GM19438 (cell line): ENCODE measurements around the gene RNF180.
"Not testable (repeated sequence)": the region's sequence is repeated elsewhere in the genome, so short reads cannot be mapped to it uniquely, and the experiment has no call there.

Experiments used
- ATAC-seq: cut with Tn5 transposase; IDR thresholded peaks from one replicate; pipeline ENCODE4 v1.9.1; 2021; ENCODE audit warnings: low read depth; ENCODE audit not compliant: unreplicated experiment

Gene RNF180

DNA sequence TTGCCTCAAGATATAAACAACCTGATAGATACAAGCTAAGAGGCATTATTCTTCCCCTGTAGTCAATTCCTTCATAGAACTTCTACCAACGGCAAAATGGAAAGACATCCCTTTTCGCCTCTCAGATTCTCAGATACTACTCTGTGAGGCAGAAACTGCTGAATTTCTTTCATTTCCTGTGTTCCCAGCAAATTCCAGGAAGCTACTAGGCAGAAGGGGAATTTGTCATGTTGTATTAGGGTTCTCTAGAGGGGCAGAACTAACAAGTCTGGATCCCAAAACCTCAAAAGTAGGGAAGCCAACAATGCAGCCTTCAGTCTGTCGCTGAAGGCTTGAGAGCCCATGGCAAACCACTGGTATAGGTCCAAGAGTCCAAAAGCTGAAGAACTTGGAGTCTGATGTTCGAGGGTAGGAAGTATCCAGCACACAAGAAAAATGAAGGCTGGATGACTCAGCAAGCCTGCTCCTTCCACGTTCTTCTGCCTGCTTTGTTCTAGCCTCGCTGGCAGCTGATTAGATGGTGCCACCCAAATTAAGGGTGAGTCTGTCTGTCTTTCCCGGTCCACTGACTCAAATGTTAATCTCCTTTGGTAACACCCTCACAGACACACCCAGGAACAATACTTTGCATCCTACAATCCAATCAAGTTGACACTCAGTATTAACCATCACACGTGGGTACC is 15.2 kb downstream of the RNF180 start:
- ATAC-seq, result no peak

DNA sequence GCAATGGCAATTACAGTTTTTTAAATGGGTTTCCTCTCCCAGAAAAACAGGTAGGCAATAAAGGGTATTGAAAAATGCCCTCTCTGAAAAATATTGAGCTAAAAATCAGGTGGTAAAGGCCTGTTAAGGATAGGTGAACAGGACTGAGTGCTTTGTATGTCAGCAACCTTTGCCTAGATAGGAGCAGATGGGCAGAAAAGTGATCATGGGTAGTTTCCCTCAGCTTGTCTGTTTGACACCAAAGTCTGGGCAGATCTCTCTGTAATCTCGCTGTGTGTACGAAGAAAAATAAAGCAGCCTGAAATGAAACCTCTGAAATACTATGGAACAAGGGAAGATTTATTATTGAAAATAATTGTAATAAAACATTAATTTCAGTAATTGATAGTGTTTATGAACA is 15.8 kb downstream of the RNF180 start:
- ATAC-seq, result no peak

DNA sequence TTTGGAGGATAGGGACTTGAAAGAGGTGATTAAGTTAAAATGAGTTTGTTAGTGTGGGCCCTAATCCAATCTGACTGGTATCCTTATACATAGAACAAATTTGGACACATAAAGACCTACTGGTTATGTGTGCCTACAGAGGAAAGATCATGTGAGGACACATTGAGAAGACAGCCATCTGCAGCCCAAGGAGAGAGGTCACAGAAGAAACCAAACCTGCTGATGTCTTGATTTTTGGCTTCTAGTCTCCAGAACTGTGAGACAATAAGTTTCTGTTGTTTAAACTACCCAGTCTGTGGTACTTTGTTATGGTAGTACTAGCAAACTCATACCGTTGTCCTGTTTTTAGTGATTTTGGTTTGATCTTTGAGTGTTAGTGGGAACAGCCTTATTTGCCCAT is 18.3 kb downstream of the RNF180 start:
- ATAC-seq, result no peak

DNA sequence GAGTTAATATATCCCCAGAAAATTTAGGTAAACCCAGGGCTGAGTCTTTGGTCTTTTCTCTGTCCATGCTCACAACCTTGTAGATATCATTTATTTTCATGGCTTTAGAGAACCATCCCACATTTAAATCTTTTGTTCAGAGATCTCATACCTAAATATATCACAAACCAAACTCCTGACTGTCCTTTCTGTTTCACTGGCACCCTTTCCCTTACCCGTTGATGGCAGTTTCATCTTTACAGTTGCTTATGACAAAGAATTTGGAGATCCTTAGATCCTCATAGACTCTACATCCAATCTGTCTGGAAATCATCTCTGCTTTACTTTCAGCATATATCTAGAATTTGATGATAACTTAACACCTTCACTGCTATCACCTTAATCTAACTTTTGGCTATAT is 19.2 kb downstream of the RNF180 start:
- ATAC-seq, result no peak

DNA sequence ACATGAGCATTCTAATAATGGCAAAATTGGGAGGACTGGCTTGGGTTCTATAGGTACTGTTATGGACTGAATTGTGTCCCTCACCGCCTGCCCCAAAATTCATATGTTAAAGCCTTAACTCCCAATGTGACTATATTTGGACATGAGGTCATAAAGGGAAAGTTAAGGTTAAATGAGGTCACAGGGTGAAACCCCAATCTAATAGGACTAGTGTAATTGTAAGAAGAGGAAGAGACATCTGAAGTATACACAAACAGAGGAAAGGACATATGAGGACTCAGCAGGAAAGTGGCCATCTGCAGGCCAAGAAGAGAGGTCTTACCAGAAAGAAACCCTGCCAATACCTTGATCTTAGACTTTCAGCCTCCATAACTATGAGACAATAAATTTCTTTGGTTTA is 23.1 kb downstream of the RNF180 start:
- no peak for ATAC-seq

DNA sequence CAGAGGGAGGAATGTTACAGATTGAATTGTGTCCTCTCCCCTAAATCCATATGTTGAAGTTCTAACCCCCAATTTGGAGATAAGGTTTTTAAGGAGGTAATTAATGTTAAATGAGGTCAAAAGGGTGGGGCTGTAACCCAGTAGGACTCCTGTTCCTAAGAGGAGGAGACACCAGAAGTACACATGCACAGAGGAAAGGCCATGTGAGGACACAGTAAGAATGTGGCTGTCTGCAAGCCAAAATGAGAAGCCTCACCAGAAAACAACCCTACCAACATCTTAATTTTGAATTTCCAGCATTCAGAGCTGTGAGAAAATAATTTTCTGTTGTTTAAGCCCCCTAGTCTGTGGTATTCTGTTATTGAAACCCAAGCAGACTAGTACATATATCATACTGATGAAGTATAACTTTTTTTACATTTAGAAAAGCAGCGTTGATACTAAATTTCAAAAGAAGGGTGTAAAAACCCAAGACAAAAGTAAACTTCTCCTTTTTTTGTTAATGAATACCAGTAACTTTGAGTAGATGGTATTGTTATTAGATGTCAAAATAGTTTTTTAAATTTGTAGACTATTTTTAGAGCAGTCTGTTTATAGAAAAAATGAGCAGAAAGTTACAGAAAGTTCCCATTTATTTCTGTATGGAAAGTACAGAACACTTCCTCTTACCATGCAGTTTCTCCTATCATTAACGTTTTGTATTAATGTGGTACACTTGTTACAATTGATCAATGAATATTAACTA is 25.1 kb downstream of the RNF180 start:
- no peak for ATAC-seq

DNA sequence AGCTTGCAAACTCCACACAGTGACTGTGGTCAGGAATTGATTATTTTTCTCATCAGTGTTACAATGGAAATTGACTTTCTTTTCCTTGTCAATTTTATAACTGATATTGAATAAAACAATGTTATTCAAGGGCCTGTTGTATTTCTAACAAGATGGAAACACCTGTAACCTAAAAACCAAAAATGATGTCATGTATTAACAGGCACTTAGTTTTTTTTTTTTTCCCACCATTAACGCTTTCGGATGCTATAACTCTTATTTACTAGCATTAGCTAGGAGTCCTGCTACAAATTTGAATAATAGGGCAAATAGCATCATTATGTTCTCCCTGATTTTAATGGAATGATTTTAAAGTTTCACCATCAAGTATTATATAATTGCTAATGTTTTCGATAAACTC is 30.3 kb downstream of the RNF180 start:
- ATAC-seq, result no peak

DNA sequence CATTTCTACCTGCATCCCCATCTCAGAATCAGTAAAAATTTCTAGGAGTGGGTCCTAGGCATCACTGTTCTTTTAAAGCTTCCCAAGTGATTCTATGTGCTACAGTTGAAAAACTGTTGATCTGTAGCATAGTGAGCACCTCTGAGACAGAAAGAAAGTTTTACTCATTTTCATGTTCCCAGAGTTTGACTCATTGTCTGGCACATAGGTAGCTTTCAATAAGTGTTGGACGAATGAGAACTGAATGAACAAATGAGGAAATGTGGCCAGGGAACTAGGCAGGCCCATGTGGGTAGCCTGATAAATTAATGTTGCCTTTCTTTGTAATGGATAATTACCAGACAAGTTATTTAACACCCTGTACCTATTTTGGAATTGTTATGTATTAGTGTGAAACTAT is 33.8 kb downstream of the RNF180 start:
- no peak for ATAC-seq

DNA sequence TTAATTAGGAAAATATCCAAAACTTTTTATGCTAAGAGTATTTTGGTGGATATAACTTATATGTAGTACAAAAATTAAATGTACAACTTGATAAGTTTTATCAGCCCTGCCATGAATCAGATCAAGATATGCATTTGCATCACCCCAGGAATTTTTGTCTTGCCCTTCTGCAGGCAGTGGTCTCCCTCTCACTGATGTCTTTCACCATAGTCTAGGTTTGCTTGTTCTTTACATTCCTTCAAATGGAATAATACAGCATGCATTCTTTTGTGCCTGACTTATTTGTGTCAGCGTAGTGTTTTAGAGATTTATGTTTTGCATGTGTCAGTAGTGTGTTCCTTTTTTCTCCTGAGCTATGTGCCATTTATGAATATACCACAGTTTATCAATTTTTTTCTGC is 36.4 kb downstream of the RNF180 start:
- ATAC-seq, result no peak

DNA sequence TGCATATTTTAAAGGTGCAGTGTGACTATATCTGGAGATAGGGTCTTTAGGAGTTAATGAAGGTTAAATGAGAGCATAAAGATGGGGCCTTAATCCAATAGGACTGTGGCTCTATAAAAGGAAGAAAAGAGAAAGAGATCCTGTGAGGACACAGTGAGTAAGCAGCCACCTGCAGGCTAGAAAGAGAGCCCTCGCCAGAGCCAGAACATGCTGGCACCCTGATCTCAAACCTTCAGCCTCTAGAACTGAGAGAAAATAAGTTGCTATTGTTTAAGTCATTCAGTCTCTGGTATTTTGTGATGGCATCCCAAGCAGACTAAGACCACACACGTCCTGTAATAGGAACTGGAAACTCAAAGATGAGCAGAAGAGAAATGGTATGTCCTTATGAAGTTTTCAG is 41.0 kb downstream of the RNF180 start:
- ATAC-seq, result no peak

DNA sequence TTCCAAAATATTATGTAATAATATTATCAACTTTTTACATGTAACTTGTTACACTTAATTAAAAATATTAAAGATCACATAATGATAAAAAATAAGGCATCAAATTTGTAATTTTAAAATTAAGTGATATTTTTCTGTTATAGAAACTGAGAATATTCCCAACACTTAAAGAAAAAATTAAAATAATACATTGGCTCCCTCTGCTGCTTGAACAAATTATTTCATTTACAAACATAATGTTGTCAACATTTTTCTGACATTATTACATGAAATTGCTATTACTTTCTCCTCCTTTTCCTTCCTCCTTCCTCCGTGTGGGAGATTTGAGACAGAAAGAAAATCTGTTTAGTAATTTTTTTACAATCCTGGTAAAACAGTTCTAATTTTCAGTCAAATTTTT is 42.3 kb downstream of the RNF180 start:
- no peak for ATAC-seq

DNA sequence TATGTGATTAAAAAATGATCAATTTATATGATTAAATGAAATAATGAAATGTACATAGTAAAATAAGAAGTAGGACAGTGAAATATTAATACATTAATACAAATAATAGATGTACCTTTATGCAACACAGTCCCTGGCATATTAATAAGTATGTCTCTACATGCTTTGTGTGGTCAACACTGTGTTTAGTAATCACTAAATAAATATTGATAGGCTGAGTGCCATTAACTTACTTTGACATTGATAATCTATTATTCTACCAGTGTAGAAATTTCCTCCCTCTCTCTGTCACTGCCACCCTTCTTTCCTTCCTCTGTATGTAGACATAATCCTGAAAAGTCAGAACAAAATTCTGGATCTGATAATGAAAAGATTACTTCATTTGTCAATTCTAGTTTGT is 43.7 kb downstream of the RNF180 start:
- no peak for ATAC-seq

DNA sequence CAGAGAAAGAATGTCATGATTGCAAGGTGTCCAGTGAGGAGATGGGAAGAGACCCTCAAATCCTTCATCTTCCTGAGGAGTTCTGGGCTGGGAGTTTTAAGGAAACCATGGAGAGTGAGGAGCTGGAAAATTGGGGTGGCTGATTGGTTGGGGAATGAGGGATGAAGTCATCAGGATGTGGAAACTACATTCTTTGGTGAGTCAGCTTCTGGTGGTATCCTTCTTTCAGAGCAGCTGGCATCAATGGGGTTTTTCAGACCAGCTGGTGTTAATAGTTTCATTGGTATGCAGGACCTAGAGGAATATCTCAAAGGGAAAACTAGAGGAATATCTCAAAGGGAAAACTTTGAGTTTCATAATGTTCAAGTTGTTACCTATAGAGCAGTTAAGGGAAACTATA is 45.2 kb downstream of the RNF180 start:
- no peak for ATAC-seq

DNA sequence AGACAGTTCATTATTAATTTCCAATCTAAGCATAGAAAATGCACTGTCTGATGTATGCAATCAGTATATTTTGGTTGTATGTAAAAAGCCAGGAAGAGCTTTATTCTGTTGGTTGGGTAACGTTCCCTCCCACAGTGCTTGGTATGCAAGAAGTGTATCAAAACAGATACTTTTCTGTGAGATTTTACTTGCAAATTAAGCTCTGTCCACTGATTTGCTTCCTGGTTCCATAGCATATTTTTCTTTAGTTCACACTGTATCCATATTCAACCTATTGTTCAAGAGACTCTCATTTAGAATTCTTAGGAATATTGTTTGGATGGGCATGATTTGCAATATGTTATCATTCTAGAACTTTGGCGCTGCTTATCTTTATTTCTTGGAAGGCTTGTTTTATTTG is 47.4 kb downstream of the RNF180 start:
- no peak for ATAC-seq

DNA sequence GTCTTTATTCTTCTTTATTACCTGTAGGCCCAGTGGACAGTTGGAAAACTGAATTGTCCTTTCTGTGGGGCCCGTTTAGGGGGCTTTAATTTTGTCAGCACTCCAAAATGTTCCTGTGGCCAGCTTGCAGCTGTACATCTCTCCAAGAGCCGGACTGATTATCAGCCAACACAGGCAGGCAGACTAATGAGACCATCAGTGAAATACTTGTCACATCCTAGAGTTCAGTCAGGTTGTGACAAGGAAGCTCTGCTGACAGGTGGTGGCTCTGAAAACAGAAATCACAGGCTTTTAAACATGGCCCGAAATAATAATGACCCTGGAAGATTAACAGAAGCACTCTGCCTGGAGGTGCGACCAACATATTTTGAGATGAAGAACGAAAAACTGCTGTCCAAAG is 47.9 kb downstream of the RNF180 start:
- ATAC-seq, result no peak

DNA sequence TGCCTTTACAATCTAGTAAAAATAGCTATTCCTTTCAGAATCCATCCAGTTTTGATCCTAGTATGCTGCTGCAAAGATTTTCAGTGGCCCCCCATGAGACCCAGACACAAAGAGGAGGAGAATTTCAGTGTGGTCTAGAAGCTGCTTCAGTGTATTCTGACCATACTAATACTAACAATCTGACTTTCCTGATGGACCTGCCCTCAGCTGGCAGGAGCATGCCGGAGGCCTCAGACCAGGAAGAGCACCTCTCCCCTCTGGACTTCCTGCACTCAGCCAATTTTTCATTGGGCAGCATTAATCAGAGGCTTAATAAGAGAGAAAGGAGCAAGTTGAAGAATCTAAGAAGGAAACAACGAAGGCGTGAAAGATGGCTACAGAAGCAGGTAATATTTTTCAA is 48.5 kb downstream of the RNF180 start:
- no peak for ATAC-seq

DNA sequence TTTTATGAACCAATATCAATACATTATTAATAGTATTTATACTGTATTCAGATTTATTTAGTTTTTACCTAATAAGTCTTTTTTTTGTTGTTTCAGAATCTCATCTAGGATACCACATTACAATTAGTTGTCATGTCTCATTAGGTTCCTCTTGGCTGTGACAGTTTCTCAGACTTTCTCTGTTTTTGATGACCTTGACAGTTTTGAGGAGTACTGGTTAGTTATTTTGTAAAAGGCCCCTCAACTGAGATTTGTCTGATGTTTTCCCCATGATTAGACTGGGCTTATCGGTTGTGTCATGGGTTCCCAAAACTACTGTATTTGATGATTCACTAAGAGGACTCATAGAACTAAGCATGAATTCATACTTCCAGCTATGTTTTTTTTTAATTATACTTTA is 56.3 kb downstream of the RNF180 start:
- no peak for ATAC-seq

DNA sequence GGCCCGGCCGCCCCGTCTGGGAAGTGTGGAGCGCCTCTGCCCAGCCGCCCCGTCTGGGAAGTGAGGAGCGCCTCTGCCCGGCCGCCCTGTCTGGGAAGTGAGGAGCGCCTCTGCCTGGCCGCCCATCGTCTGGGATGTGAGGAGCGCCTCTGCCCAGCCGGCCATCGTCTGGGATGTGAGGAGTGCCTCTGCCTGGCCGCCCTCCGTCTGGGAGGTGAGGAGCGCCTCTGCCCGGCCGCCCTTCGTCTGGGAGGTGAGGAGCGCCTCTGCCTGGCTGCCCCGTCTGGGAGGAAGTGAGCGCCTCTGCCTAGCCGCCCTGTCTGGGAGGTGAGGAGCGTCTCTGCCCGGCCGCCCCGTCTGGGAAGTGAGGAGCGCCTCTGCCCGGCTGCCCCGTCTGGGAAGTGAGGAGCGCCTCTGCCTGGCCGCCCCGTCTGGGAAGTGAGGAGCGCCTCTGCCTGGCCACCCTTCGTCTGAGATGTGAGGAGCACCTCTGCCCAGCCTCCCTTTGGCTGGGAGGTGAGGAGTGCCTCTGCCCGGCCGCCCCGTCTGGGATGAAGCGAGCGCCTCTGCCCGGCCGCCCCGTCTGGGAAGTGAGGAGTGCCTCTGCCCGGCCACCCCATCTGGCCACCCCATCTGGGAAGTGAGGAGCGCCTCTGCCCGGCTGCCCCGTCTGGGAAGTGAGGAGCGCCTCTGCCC is 59.8 kb downstream of the RNF180 start:
- not testable (repeated sequence) for ATAC-seq

DNA sequence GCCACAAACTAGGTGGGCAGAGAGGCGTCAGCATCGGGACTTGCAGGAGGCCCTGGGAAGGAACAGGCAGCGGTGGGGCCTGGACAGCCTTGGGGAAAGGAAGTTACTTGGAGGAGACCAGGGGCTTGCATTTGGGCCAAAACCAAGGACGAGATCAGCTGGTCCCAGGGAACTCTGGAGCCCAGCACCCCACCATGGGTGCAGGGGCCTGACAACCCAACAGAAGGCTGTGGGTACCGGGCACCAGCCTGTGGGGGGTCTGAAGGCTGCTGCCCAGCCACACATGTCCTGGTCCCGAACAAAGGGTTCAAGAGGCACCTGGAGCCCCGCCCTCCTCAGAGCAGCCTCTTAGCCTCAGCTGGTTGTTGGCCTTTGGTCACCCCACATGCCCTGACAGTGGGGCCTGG is 61.5 kb downstream of the RNF180 start:
- not testable (repeated sequence) for ATAC-seq

DNA sequence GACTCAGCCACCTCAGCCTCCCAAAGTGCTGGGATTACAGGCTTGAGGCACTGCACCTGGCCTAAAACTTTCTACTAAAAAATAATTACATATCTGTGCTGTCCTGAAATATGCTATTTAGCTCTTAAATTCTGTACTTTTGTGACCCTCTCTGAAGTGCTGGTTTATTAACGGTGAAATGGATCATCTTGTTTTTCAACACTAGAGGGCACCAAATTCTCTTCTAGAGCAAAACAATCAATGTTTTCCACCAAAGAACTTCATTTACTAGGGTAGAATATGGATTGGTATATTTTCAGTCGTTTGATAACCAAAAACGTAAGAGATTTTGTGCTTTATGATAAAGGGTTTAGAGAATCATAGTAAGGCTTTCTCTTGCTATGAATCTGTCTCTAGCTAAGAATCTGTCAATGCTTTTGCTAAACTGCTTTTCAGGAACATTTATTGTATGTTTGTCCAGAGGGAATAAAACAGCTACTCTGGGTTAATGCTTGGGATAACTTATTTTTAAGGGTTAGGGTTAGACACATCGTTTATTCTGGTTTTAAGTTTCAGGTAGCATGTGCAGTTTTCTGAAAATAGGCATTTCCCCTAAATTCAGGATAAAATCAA is 63.6 kb downstream of the RNF180 start:
- ATAC-seq, result peak; percentile 65

DNA sequence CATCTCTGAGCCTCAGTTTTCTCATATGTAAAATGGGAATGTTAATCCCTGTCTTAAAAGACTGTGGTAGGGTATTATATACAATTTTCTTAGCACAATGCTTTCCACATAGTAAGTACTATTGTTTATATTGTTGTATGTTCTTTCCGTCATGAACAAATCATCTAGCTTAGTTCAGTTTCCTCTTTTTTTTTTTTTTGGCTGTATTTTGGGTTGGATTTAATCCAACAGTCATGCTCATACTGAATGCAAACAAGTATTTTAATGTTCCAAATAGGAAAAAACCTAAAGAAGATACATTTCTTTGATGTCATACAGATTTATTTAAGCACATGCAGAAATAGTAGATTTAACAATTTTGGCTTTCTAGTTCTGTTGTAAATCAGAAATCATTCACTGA is 95.1 kb downstream of the RNF180 start:
- no peak for ATAC-seq
